Measurements from ENCODE around the gene TMEM238.

Gene TMEM238

DNA sequence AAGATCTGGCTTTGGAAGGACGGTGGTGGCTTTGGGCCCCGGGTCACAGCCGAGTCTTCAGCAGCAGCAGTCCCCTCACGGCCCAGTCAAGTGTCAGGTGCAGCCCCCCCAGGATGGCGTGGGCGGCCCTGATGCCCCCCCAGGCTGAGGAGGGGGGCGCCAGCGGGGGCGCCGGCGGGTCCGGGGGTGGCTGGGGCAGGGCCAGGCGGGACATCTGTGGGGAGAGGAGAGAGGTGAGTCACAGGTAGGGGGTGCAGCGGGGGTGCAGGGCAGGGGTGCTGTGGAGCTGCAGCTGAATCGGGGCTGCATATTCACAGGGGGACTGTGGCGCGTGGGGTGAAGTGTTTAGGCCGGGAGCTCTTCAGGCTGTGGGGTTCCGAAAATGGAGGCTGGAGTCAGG is 18.1 kb downstream of the TMEM238 start:
- Mint-ChIP-seq H3K9me3 (no peaks in the 10 kb centered on the region), H3K4me3 (no peak overlapping the region), H3K27me3 (peaks cover 47% of the 10 kb centered on the region), H3K4me1 (ENCODE audit: low read depth) (peaks cover 11% of the 10 kb centered on the region), H3K27ac (no peak overlapping the region), H3K36me3 (ENCODE audit: low read depth) (no peaks in the 10 kb centered on the region)
- intact Hi-C loops (cut with micrococcal nuclease): no loop called here

DNA sequence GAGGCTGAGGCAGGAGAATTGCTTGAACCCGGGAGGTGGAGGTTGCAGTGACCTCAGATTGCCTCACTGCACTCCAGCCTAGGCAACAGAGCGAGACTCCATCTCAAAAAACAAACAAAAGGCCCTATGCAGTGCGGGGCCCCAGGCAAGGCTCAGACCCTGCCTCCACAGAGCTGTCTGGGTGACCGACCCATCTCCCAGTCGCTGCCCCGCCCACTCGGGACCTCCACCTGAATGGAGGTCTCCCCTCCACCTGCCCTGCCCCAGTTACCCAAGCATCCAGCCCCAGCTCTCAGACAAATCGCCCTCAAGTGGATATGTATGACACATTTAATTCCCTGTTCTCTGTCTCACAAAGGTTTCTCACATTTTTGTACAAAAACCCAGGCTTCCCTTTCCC is 18.8 kb downstream of the TMEM238 start:
- intact Hi-C loops (cut with micrococcal nuclease): no loop called here
- Mint-ChIP-seq H3K4me3 (no peak overlapping the region), H3K27me3 (peaks cover 41% of the 10 kb centered on the region), H3K4me1 (ENCODE audit: low read depth) (peaks cover 11% of the 10 kb centered on the region), H3K36me3 (ENCODE audit: low read depth) (no peaks in the 10 kb centered on the region), H3K9me3 (no peaks in the 10 kb centered on the region), H3K27ac (no peak overlapping the region)

DNA sequence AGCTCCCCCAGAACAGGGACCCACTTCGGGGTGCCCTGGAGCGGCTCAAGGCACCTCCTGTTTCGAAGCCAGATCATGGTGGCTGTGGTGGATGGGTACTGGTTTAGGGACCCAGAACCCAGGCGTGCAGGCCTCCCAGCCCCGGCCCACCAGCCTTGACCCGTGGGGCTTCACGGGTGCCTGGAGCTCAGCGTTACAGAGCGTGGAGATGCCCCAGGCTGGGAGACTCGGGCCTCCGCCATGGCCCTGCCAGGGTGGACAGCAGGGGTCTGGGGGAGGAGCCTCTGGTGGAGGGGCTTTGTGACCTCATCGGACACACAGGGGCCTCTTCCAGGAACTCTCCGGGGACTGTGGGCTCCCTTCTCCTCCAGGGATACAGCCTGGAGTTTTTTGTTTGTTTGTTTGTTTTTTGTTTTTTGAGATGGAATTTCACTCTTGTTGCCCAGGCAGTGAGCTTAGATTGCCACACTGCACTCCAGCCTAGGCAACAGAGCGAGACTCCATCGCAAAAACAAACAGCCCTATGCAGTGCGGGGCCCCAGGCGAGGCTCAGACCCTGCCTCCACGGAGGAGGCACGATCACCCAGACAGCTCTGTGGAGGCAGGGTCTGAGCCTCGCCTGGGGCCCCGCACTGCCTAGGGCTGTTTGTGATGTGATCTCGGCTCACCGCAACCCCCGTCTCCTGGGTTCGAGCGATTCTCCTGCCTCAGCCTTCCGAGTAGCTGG is 20.9 kb downstream of the TMEM238 start, which contains the start of gene GARIN5B:
Gene GARIN5B, minus strand, starts transcription at position 271 of the 727 bp plus-strand sequence. Its CDS starts 194 bp downstream, at position 77.
- Mint-ChIP-seq H3K36me3 (ENCODE audit: low read depth) (no peaks in the 10 kb centered on the region), H3K27me3 (peaks cover 32% of the 10 kb centered on the region), H3K27ac (no peak within 1 kb of the TSS), H3K4me1 (ENCODE audit: low read depth) (no peaks in the 10 kb centered on the region), H3K4me3 (no peak within 1 kb of the TSS), H3K9me3 (no peaks in the 10 kb centered on the region)
- intact Hi-C loops (cut with micrococcal nuclease): no loop called here

DNA sequence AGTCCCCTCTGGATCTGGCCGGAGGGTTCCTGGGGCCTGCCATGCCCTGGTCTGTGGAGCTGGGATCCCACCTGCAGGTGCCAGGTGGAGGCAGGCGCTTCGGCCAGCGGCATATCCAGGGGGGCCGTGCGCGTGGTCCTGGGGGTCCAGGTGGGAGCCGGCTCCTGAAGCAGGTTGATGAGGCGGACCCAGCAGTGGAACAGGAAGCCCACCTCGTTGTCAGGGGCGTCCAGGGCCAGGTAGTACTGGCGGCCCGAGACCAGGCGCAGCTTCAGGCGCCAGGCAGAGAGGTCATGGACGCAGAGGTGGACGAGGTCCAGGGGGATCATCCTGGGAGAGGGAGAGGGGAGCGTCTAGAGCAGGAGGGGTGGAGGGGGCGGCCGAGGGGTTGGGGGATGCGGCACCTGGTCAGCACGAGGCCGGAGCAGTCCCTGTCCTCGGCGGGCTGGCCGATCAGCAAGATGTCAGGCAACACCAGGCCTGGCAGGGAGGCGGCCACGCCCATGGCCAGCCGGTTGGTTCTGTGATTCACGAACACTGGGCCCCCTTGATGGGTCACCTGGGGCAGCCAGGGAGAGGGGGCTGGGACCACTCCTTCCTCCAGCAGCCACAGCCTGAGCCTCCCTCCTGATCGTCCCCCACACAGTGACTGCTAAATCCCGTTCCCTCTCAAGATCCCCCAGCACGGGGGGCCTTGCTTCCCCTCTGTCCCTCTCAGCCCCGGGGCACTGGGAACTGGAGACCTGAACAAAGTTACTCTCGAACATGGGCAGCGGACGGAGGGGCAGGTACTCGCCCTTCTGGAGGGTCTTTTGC is 21.7 kb downstream of the TMEM238 start:
- no peak overlapping the region for H3K4me3 Mint-ChIP-seq
- no peaks in the 10 kb centered on the region for H3K4me1 Mint-ChIP-seq (ENCODE audit: low read depth)
- no peaks in the 10 kb centered on the region for H3K9me3 Mint-ChIP-seq
- peaks cover 32% of the 10 kb centered on the region for H3K27me3 Mint-ChIP-seq
- no peak overlapping the region for H3K27ac Mint-ChIP-seq
- H3K36me3 Mint-ChIP-seq (ENCODE audit: low read depth): no peaks in the 10 kb centered on the region
- intact Hi-C loops (cut with micrococcal nuclease): no loop called here

DNA sequence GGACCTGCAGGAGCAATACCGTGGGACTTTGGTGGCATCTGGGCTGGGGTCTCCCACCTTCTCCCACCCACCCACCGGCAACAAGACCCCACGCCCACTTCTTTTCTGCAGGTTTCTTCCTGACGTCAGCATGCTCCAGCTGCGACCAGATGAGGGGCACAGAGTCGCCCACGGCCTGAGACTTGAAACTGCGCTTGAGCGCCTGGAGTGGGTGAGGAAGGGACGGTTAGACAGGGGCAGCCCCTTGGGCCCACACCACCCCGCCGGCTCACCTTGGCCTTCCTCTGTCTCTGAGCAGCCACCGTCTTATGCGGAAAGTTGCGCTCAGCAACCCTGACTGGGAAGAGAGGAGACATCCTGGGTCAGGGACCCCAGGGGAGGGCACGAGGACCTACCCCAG is 23.2 kb downstream of the TMEM238 start:
- H3K27me3 Mint-ChIP-seq: peaks cover 40% of the 10 kb centered on the region

DNA sequence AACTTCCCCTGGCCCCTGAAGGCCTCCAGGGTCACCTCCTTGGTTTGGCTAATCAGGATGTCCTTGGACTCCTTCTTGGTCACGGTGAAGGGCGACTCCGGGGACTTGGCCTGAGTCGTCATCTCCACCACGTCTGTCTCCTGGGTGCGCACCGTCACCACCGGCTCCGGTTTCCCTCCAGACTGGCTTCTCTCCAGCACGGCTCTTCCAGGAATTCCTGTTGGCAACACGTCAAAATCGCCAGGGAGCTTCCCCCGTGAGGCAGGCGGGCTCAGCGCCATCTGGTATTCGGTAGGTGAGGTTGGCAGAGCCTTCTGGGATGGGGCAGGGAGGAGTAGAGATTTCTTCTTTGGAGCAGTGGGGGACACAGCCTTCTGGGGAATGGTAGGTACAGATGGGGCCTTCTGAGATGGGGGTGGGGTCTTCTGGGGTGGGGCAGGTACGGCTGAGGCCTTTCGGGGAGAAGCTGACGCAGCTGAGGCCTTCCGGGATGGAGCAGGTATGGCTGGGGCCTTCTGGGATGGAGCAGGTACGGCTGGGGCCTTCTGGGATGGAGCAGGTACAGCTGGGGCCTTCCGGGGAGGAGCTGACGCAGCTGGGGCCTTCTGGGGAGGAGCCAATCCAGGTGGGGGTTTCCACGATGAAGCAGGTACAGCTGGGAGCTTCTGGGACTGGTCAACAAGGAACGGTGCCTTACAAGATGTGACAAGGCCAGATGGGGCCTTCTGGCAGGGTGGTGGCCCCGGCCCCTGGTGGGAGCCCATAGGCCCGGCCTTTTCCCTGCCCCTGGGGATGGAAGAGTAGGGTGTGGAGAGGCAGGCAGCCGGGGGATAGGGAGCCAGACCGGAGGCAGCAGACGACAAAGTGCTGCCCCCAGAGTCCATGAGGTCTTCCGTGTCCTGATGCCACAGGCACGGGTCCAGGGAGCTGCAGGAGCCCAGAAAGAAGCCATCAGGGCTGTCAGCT is 24.9 kb downstream of the TMEM238 start:
- Mint-ChIP-seq H3K27me3 (peaks cover 44% of the 10 kb centered on the region), H3K27ac (no peak overlapping the region), H3K36me3 (ENCODE audit: low read depth) (no peaks in the 10 kb centered on the region), H3K9me3 (no peaks in the 10 kb centered on the region), H3K4me1 (ENCODE audit: low read depth) (no peaks in the 10 kb centered on the region), H3K4me3 (no peak overlapping the region)
- intact Hi-C loops (cut with micrococcal nuclease): no loop called here

More for the DNA sequence above, 23.2 kb downstream of the TMEM238 start:
- intact Hi-C loops (cut with micrococcal nuclease): no loop called here
- Mint-ChIP-seq H3K27ac (no peak overlapping the region), H3K4me3 (no peak overlapping the region), H3K36me3 (ENCODE audit: low read depth) (no peaks in the 10 kb centered on the region), H3K9me3 (no peaks in the 10 kb centered on the region), H3K4me1 (ENCODE audit: low read depth) (no peaks in the 10 kb centered on the region)

DNA sequence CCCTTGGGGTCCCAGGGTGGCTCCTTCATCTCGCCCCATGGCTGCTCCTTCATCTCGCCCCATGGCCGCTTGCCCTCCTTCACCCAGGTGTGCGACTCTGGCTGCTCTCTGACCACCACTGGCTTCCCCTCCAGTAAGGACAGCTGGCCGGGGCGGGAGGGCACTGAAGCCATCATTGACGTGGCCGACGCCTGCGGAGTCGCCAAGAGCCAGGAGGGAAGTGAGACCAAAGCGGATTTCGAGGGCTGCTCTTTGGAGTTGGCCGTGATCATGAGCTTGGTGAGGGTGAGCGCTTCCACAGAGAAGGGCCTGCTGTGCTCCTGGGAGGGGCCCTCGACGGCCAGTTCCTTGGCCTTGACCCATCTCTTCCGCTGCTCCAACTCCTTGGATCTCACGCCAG is 25.6 kb downstream of the TMEM238 start:
- Mint-ChIP-seq H3K9me3 (no peaks in the 10 kb centered on the region), H3K27me3 (peaks cover 48% of the 10 kb centered on the region), H3K4me1 (ENCODE audit: low read depth) (peaks cover 5% of the 10 kb centered on the region), H3K4me3 (no peak overlapping the region), H3K36me3 (ENCODE audit: low read depth) (no peaks in the 10 kb centered on the region), H3K27ac (no peak overlapping the region)
- intact Hi-C loops (cut with micrococcal nuclease): no loop called here

DNA sequence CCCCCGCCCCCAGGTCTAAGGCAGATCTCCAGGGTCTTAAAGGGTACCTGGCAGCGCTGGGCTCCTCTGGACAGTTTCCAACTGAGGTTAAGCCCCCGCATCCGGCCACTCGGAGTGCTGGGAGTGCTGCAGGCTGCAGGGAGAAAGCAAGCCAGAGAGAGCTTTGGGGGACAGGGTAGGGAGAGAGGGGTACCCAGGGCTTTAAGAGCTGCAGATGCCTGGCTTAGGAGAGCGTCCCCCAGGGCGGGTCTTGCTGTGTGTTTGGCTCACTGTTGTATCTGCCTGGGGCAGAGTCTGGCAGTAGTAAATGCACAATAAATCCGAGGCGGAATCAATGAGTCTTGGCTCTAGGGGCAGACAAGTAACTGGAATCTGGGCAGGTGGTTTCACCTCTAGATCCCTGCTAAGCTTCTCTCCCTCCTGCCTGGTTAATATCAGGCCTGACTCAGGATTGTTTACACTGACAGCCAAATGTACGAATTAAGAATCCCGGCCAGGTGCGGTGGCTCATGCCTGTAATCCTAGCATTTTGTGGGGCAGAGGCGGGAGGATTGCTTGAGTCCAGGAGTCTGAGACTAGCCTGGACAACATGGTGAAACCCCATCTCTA is 28.8 kb downstream of the TMEM238 start:
- Mint-ChIP-seq H3K9me3 (no peaks in the 10 kb centered on the region), H3K27ac (no peak overlapping the region), H3K4me3 (no peak overlapping the region), H3K4me1 (ENCODE audit: low read depth) (peaks cover 29% of the 10 kb centered on the region), H3K36me3 (ENCODE audit: low read depth) (no peaks in the 10 kb centered on the region), H3K27me3 (peaks cover 70% of the 10 kb centered on the region)
- intact Hi-C loops (cut with micrococcal nuclease): no loop called here

DNA sequence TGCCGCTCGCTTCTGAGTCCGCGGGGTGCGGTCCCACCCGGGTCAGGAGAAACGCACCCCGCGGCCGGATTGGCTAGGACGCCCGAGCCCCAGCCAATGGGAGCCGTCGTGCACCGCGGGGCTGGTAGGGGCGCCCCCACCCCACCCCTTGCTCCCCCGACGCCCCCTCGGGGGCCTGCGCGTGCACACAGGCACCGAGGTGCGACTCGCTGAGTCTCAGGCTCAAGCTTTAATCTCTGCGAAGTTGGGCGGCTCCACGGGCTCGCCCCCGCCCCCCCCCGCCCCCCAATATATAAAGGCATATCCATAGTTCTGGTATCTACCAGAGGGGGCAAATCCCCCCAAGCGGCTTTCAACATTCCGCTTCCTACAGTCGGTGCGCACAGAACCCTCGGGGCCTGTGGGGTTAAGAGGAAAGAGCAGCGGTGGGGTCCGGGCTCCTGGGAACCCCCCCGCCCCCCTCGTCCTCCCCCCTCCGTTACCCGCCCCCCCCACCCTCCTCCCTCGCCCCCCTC is 29.3 kb downstream of the TMEM238 start, which contains the start of gene COX6B2:
Gene COX6B2, minus strand, starts transcription at position 22 of the 515 bp plus-strand sequence. CDS start 198 bp downstream, outside the sequence.
- H3K36me3 Mint-ChIP-seq (ENCODE audit: low read depth): no peaks in the 10 kb centered on the region
- intact Hi-C loops (cut with micrococcal nuclease): no loop called here
- peak within 1 kb of the TSS; percentile 75 for H3K4me3 Mint-ChIP-seq
- H3K9me3 Mint-ChIP-seq: no peaks in the 10 kb centered on the region
- no peak within 1 kb of the TSS for H3K27ac Mint-ChIP-seq
- peaks cover 29% of the 10 kb centered on the region for H3K4me1 Mint-ChIP-seq (ENCODE audit: low read depth)
- H3K27me3 Mint-ChIP-seq: peaks cover 70% of the 10 kb centered on the region

DNA sequence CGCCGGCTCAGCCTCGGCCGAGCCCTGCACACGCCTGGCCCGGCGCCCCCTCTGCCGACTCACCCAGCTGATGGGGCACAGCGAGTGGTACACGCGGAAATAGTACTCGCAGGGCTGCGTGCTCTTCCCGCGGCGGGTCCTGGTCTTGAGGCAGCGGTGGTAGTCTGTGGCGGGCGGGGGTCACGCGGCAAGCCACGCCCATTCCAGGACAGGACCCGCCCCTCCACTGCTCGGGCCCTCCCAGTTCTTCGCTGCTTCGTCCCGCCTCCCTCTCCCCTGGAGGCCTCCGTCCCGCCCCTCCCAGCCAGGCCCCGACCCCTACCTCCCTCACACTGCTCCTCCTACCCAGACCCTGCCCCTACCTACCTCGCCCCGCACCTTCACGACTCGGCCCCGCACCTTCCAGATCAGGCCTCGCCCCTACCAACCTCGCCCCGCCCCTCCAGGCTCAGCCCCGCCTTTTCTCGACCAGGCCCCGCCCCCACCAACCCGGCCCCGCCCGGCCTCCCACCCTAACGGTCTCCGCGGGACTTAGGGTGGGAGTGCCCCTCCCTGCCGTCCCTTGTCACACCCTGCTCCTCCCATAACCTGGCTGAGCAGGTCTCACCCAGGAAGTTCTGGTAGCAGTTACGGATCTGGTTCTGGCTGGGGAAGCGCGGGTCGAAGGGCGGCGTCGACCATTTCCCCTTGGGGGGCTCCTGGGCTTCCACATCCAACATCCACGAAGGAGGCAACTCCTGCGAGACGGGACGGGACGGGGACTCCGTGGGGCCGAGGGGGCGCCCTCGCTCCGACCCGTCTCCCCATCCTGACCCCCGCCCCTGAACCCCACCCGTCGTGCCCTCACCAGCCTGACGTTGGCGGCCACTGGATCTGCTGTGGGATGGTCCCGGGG is 30.0 kb downstream of the TMEM238 start:
- no peaks in the 10 kb centered on the region for H3K9me3 Mint-ChIP-seq
- H3K4me1 Mint-ChIP-seq (ENCODE audit: low read depth): peaks cover 29% of the 10 kb centered on the region
- H3K27ac Mint-ChIP-seq: no peak overlapping the region
- no peaks in the 10 kb centered on the region for H3K36me3 Mint-ChIP-seq (ENCODE audit: low read depth)
- intact Hi-C loops (cut with micrococcal nuclease): no loop called here
- peak overlapping the region; percentile 75 for H3K4me3 Mint-ChIP-seq
- H3K27me3 Mint-ChIP-seq: peaks cover 70% of the 10 kb centered on the region

DNA sequence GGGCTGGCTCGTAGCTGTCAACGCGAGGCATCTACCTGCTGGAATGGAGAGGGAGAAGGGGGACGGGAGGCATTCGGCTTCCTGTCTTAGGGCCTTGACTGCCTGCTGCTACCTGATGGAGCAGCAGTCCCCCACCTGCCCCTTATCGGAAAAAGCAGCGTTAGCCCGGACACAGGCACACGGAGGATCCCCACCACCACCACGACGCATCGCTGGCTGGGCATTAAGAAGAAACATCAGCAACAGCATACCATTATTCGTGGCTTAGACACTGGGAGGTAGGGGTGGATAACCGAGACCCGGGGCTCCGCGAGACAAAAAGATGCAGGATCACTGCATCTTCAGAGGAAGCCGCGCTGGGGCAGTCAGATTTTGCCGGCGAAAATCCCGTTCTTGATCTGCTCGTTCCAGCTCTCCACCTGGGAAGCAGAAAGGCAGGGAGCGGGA is 30.7 kb downstream of the TMEM238 start:
- Mint-ChIP-seq H3K4me1 (ENCODE audit: low read depth) (peaks cover 29% of the 10 kb centered on the region), H3K36me3 (ENCODE audit: low read depth) (no peaks in the 10 kb centered on the region), H3K4me3 (peak overlapping the region; percentile 75), H3K27me3 (peaks cover 64% of the 10 kb centered on the region), H3K9me3 (no peaks in the 10 kb centered on the region), H3K27ac (no peak overlapping the region)
- intact Hi-C loops (cut with micrococcal nuclease): no loop called here

DNA sequence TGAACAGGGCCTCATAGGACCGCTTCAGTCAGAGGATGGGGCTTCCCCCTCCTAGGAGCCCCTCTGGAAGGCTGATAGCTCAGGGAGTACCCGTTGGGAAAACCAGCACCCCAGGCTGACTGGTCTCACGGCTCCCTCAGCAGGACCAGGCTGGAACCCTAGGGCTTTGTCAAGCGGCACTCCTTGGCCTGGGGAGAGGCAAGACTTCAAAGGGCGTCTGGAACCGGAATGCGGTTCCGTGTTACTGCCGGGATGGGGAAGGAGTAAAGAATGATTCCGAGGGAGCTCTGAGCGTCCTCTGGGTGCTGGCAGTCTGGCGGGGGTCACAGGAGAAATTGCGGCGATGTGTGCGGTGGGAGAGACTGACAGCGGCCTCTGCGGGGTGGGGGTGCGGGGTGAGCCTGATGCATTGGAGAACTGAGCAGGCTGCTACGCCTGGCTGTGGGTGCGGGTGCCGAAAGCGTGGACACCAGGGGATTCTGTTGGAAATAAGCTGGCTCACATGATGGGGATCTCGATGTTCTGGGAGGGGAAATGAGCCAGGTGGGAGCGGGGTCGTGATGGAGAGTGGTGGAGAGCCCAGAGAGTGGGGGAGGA is 31.4 kb downstream of the TMEM238 start:
- H3K4me3 Mint-ChIP-seq: peak overlapping the region; percentile 26
- H3K36me3 Mint-ChIP-seq (ENCODE audit: low read depth): peaks cover 5% of the 10 kb centered on the region
- intact Hi-C loops (cut with micrococcal nuclease): no loop called here
- H3K27ac Mint-ChIP-seq: no peak overlapping the region
- peaks cover 29% of the 10 kb centered on the region for H3K4me1 Mint-ChIP-seq (ENCODE audit: low read depth)
- peaks cover 58% of the 10 kb centered on the region for H3K27me3 Mint-ChIP-seq
- no peaks in the 10 kb centered on the region for H3K9me3 Mint-ChIP-seq
